GM19395 (cell line): ENCODE results near the gene AGAP6.
"Not testable (repeated sequence)": the region's sequence is repeated elsewhere in the genome, so short reads cannot be mapped to it uniquely, and the experiment has no call there.

Source experiments
- ATAC-seq: cut with Tn5 transposase; IDR thresholded peaks from one replicate; pipeline ENCODE4 v1.9.1; 2021; ENCODE audit warnings: mild to moderate bottlenecking, moderate library complexity; ENCODE audit not compliant: unreplicated experiment

Gene AGAP6

GRCh38 chr10:49988376-49988775 is at the start of gene AGAP6:
TSS of gene AGAP6 (plus strand) at chr10:49988406. CDS start at chr10:49988716, 310 bp downstream.
- not testable (repeated sequence) for ATAC-seq

- ATAC-seq: peak; percentile 70
Measured at GRCh38 chr10:49941447-49942338, 46.5 kb upstream of the AGAP6 start, which contains the start of the genes PARG and TIMM23B. TSS of gene PARG (minus strand) at chr10:49942027. CDS start at chr10:49941725, 302 bp downstream. TSS of gene TIMM23B (plus strand) at chr10:49942053. CDS start at chr10:49942195, 142 bp downstream.

DNA sequence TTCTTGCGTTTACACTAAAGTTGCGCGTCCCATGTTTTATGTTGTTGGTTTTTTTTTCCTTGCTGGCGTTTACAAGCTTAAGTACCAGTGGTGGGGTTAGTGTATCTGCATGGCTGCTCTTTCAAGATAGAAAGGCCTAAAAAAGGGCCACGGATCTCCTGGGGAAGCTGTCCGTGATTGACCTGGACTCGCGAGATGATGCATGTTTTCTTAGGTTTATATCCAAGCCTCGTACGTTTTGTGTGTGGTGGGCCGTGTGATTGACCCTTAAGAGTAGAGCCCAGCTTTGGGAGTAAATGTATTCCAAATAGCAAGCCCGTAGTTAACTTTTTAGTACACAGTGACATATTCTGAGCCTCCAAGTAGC is 45.9 kb upstream of the AGAP6 start:
- ATAC-seq: peak; percentile 30

GRCh38 chr10:49943607-49944006 is 44.6 kb upstream of the AGAP6 start:
- not testable (repeated sequence) for ATAC-seq

DNA sequence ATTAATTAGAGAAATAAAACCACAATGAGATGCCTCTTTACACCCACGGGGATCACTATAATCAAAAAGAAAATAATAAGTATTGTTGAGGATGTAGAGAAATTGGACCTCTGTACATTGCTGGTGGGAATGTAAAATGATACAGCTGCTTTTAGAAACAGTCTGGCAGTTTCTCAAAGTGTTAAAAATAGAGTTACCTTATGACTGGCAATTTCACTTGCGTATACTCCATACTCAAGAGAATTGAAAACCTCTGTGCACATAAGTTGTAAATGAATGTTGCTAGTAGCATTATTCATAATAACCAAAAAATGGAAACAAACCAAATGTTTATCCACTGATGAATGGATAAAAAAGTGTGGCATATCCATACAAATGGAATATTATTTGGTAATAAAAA is 40.1 kb upstream of the AGAP6 start:
- ATAC-seq: peak; percentile 85

DNA sequence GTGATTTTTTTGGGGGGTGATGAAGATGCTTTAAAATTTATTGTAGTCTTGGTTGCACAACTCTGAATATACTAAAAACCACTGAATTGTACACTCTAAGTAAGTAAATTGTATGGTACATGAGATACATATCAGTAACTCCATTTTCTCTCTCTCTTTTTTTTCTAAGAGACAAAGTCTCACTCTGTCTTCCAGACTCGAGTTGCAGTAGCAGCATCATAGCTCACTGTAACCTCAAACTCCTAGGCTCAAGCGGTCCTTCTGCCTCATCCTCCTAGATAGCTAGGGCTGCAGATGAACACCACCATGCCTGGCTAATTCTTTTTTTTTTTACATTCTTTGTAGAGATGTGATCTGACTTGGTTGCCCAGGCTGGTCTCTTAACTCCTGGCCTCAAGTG is 39.5 kb upstream of the AGAP6 start:
- not testable (repeated sequence) for ATAC-seq

GRCh38 chr10:49952006-49952405 is 36.2 kb upstream of the AGAP6 start:
- ATAC-seq: not testable (repeated sequence)

DNA sequence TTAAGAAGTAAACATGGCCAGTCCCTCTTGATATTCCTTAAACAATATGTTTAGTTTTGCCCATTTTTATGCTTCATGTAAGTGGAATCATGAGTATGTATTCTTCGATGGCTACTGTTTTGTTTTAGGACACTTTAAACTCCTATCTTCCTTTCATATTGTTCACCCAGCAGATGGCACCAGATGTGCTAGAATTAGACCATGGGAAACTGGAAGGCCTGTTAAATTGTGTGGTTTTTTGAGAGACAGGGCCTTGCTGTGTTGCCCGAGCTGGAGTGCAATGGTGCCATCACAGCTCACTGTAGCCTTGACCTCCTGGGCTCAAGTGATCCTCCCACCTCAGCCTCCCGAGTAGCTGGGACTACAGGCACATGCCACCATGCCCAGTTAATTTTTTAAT is 35.1 kb upstream of the AGAP6 start:
- ATAC-seq: not testable (repeated sequence)

DNA sequence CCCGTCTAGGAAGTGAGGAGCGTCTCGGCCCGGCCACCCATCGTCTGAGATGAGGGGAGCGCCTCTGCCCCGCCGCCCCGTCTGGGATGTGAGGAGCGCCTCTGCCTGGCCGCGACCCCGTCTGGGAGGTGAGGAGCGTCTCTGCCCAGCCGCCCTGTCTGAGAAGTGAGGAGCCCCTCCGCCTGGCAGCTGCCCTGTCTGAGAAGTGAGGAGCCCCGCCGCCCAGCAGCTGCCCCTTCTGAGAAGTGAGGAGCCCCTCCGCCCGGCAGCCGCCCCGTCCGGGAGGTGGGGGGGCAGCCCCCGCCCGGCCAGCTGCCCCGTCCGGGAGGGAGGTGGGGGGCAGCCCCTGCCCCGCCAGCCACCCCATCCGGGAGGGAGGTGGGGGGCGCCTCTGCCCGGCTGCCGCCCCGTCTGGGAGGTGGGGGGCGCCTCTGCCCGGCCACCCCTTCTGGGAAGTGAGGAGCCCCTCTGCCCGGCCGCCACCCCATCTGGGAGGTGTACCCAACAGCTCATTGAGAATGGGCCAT is 17.8 kb upstream of the AGAP6 start:
- ATAC-seq: not testable (repeated sequence)

DNA sequence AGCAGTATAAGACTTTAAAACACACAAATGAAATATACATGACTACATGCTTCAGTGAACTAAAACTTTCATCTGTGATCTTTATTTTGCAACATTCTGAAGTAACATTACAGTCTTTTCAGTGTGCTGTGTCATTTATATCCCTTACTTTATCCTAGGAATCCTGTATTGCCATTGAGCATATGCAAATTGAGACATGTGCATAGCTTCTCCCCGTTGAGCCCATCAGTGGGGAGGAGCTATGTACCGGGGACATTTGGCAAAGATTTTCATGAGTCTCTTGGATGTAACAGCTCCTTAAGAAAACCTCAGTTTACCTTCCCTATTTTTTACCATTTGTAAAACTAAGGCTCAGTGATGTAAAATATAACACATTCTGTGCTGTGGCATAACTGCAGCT is 16.7 kb upstream of the AGAP6 start:
- not testable (repeated sequence) for ATAC-seq

DNA sequence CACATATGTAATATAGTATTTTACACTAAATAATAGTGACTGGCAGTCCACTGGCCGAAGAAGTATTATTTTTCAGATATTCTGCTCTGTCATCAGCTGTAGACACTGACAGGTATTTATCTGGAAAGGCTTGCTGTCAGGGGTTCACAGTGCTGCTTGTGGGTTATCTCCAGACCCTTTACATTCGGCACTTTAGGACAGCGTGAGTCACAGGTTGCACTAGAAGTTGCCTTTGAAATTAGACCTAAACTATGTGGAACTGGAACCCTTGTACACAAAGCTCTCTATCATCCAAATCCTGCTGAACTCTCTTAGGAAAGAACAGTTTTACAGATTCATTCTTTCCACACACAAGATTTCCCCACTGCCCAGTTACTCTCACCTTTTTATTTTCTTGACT is 16.1 kb upstream of the AGAP6 start:
- not testable (repeated sequence) for ATAC-seq

- not testable (repeated sequence) for ATAC-seq
Measured at GRCh38 chr10:49977756-49978155, 10.4 kb upstream of the AGAP6 start.

GRCh38 chr10:49987207-49987606 is 999 bp upstream of the AGAP6 start:
- ATAC-seq: not testable (repeated sequence)

GRCh38 chr10:49995321-49995720 is 7.1 kb downstream of the AGAP6 start:
- not testable (repeated sequence) for ATAC-seq

- ATAC-seq: not testable (repeated sequence)
Measured at GRCh38 chr10:50014024-50014423, 25.8 kb downstream of the AGAP6 start.

- not testable (repeated sequence) for ATAC-seq
Measured at GRCh38 chr10:50015596-50016220, 27.5 kb downstream of the AGAP6 start.

GRCh38 chr10:50016926-50017325 is 28.7 kb downstream of the AGAP6 start:
- not testable (repeated sequence) for ATAC-seq

- ATAC-seq: not testable (repeated sequence)
Measured at GRCh38 chr10:50017646-50018045, 29.4 kb downstream of the AGAP6 start.

GRCh38 chr10:50019279-50019678 is 31.1 kb downstream of the AGAP6 start:
- ATAC-seq: not testable (repeated sequence)

GRCh38 chr10:50020451-50021024 is 32.3 kb downstream of the AGAP6 start:
- not testable (repeated sequence) for ATAC-seq

- no peak for ATAC-seq
Measured at GRCh38 chr10:50021646-50022045, 33.4 kb downstream of the AGAP6 start.
